AG09319 (cell line): ENCODE data around the gene SORBS1.

Experiments
- DNase-seq: peaks from one replicate; pipeline ENCODE4 v3.0.0-alpha.2; 2010; ENCODE audit warnings: low read depth; ENCODE audit errors: extremely low read depth
- TF ChIP-seq, protein P1 (sequence below): IDR thresholded peaks from 2 replicates; pipeline ENCODE4 v1.5.1; 2011; ENCODE audit warnings: low read depth, mild to moderate bottlenecking, inconsistent platforms, low read length, moderate library complexity

SORBS1 gene

DNA sequence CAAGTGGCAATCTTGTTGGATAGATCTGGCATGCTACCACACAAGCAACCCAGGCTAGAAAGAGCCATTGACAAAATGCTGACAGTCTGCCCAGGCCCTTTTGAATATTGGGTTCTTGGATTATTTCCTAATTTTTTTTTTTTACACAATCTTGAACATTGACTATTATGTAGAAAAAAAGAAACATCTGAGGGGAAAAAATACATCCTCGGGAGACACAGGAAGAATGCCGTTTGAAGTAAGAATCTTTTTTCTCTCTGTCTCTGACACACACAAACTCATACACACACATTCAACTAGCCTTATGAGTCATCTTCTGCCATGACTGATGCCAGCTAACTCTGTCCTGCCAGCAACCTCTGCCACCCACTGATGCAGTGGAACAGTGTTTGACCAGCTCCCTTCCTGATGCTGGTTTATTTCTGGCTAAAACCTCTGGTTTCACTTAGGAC lies 47.2 kb downstream of the SORBS1 start:
- DNase-seq = no peak
- TF ChIP-seq, protein P1, sequence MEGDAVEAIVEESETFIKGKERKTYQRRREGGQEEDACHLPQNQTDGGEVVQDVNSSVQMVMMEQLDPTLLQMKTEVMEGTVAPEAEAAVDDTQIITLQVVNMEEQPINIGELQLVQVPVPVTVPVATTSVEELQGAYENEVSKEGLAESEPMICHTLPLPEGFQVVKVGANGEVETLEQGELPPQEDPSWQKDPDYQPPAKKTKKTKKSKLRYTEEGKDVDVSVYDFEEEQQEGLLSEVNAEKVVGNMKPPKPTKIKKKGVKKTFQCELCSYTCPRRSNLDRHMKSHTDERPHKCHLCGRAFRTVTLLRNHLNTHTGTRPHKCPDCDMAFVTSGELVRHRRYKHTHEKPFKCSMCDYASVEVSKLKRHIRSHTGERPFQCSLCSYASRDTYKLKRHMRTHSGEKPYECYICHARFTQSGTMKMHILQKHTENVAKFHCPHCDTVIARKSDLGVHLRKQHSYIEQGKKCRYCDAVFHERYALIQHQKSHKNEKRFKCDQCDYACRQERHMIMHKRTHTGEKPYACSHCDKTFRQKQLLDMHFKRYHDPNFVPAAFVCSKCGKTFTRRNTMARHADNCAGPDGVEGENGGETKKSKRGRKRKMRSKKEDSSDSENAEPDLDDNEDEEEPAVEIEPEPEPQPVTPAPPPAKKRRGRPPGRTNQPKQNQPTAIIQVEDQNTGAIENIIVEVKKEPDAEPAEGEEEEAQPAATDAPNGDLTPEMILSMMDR = no peak

DNA sequence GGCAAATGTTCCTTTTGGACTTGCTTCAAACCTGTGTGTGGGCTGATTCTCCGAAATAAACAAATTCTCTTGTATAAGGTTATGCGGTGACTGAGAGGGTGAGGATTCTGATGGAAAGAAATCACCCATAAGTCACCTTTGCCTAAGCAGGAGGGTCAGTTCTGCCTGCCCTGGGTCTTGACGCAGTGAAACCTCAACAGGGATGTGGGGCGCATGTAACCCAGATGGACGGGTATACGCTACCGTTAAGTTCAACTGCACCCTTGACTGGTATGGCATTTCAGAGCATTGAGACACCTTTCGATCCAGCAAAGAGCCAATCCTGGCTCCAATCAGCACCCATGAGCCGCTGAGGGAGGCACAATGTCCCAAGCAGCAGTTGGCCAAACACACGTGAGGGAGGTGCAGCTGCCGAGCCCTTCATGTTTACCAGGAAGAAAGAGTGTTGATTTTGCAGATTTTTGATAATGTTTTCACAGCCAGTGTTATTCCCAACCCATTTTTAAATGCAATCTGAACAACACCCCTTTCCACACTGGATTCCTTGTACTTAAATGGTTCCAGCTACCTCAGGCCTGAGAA lies 48.1 kb downstream of the SORBS1 start:
- no peak for DNase-seq

DNA sequence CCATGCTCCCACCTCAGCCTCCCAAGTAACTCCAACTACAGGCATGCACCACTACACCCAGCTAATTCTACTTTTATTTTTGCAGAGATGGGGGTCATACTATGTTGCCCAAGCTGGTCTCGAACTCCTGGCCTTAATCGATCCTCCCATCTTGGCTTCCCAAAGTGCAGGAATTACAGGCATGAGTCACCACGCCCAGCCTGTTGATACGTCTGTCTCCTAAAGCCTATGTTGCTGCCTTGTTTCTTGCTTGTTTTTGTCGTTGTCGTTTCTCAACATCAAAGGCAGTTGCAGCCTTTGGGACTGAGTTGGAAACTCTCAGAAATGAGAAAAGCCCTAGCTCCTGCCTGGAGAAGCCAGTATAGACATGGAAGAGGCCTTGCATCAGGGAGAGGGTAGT lies 49.9 kb downstream of the SORBS1 start:
- DNase-seq = no peak
- TF ChIP-seq, protein P1 = no peak

More for the DNA sequence above, 48.1 kb downstream of the SORBS1 start:
- TF ChIP-seq, protein P1 = no peak

DNA sequence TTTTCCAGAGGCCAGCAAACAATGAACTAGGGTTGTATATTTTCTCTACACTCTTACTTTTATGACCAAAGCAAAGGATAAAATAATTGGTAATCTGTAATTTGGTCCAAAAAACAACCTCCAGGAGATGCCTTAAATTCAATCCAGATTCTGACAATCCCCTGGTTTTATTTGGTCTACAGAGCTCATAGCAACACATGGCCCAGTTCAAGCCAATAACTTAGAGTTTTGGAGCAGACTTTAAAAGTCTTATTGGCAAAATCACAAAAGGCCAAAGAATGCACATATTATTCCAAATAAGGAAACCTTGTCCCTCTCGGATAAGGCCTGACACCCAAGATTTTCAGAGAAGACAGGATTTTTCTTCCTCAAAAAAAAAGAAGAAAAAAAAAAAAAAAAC lies 51.9 kb downstream of the SORBS1 start:
- TF ChIP-seq, protein P1 = no peak
- no peak for DNase-seq

DNA sequence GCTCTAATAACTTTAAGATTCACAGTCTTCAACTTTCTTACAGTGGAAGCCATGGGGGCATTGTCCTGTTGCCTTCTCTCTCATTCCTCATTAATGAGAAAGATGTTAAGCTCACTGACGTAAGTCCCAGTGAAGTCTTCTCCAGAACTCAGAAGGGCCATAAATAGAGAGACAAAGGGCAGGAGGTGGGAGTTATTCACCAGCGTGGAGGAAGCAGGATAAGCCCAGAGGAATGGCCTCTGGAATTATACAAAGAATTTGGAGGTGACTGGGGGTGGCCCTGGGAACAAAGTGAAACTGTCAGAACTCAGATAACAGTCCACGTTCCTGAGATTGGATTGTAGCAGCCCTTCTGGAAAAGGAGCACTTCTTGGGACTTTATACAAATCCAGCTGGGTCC lies 52.4 kb downstream of the SORBS1 start:
- DNase-seq = no peak
- TF ChIP-seq, protein P1 = no peak

DNA sequence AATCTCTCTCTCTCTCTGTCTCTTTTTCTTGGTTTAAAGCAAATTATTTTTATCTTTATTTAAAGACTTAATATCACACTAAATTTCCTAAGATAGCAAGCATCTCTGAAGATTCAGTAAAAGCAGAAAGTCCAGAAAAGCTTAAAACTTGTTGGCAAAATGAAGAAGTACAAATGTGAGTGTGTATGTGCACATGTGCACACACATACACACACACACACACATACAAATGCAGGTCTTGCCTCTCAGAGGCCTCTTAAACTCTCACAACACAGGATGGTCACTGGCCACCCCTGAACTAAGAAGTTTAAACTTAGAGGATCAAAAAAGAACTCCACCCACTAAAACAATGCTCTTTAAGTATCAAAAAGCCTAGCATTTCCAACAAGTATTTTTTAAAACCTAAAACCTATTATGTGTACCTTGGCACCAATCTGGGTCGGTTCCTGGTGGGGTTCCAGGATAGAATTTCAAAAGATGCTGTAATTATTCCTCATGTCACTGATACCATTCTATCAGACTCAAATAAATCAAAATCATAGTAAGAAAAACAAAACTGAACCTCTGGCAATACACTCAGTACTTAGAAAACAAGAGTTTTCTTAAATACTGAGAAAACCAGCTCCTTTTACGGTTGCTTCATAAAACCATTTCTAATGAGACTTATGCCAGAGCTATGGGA lies 55.0 kb downstream of the SORBS1 start:
- DNase-seq = no peak
- TF ChIP-seq, protein P1 = no peak

DNA sequence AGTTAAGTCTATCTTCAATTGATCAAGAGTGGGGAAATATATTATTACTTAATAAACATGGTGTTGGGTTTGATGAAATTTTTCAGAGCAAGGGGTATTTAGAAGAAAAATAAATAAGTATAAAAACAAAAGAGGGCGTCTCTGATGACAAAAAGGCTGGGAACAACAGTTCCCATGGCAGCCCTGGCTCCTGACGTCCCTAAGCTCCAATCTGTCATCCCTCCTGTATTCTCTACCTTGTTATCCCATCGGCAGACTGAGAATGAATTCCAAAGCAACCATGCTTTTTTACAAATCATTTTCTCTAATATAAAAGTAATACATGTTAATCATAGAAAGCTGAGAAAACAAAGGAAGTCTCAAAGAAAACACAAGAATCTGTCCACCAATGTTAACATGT lies 55.5 kb downstream of the SORBS1 start:
- DNase-seq = no peak
- TF ChIP-seq, protein P1 = no peak
